ACC112 (cell line): ENCODE data around the gene MTCL1.

Experiments used
- H2AFZ ChIP-seq: fragments of 200-600 bp; sonication (generic); one replicate; pipeline ENCODE4 v1.6.0; 2017; ENCODE audit warnings: antibody characterized with exemption, low read length; ENCODE audit not compliant: unreplicated experiment
- H3K27ac ChIP-seq: fragments of 200-600 bp; sonication (generic); 2 replicates; pipeline ENCODE4 v1.5.1; 2014; ENCODE audit warnings: low read depth, mild to moderate bottlenecking, antibody characterized with exemption, low read length, moderate library complexity
- H3K27me3 ChIP-seq: fragments of 200-600 bp; sonication (generic); 2 replicates; pipeline ENCODE4 v1.6.1; 2014; ENCODE audit warnings: mild to moderate bottlenecking, antibody characterized with exemption, low read length, moderate library complexity, mixed read lengths; ENCODE audit not compliant: insufficient read depth
- H3K36me3 ChIP-seq: fragments of 200-600 bp; sonication (generic); 2 replicates; pipeline ENCODE4 v1.6.1; 2016; ENCODE audit warnings: mild to moderate bottlenecking, antibody characterized with exemption, low read length, moderate library complexity, mixed read lengths; ENCODE audit not compliant: insufficient read depth
- H3K4me1 ChIP-seq: fragments of 200-600 bp; sonication (generic); one replicate; pipeline ENCODE4 v1.6.1; 2016; ENCODE audit warnings: low read length, mixed read lengths; ENCODE audit not compliant: insufficient read depth, unreplicated experiment, control insufficient read depth
- H3K4me3 ChIP-seq: fragments of 200-600 bp; sonication (generic); 2 replicates; pipeline ENCODE4 v1.5.1; 2014; ENCODE audit warnings: mild to moderate bottlenecking, low read depth, low read length
- H3K79me2 ChIP-seq: fragments of 200-600 bp; sonication (generic); one replicate; pipeline ENCODE4 v1.6.0; 2016; ENCODE audit warnings: low read length; ENCODE audit not compliant: control insufficient read depth, unreplicated experiment, insufficient read depth

Gene MTCL1

GRCh38 chr18:8811115-8811514 is 105.8 kb downstream of the MTCL1 start:
- no peaks in the 10 kb centered on the region for H3K79me2 ChIP-seq
- H3K27me3 ChIP-seq, result no peaks in the 10 kb centered on the region
- no peak overlapping the region for H3K4me3 ChIP-seq
- peaks cover 11% of the 10 kb centered on the region; the same call in 1 of the 2 replicates for H3K36me3 ChIP-seq
- H3K4me1 ChIP-seq, result peaks cover 13% of the 10 kb centered on the region
- no peak overlapping the region for H3K27ac ChIP-seq
- H2AFZ ChIP-seq, result no peak overlapping the region

GRCh38 chr18:8812631-8813030 is 107.3 kb downstream of the MTCL1 start:
- H3K27ac ChIP-seq, result no peak overlapping the region
- no peak overlapping the region for H3K4me3 ChIP-seq
- no peaks in the 10 kb centered on the region for H3K79me2 ChIP-seq
- no peak overlapping the region for H2AFZ ChIP-seq
- peaks cover 13% of the 10 kb centered on the region; the same call in 1 of the 2 replicates for H3K36me3 ChIP-seq
- no peaks in the 10 kb centered on the region for H3K27me3 ChIP-seq
- peaks cover 13% of the 10 kb centered on the region for H3K4me1 ChIP-seq

- H3K79me2 ChIP-seq, result no peaks in the 10 kb centered on the region
- H3K36me3 ChIP-seq, result peaks cover 13% of the 10 kb centered on the region; the same call in 1 of the 2 replicates
- peaks cover 13% of the 10 kb centered on the region for H3K4me1 ChIP-seq
- no peak overlapping the region for H3K27ac ChIP-seq
- H3K4me3 ChIP-seq, result no peak overlapping the region
- no peak overlapping the region for H2AFZ ChIP-seq
- no peaks in the 10 kb centered on the region for H3K27me3 ChIP-seq
These were observed 108.3 kb downstream of the MTCL1 start for GRCh38 chr18:8813611-8814010.

GRCh38 chr18:8814206-8814605 is 108.8 kb downstream of the MTCL1 start:
- Histone ChIP-seq H3K27me3 (no peaks in the 10 kb centered on the region), H2AFZ (no peak overlapping the region), H3K4me3 (no peak overlapping the region), H3K4me1 (peaks cover 13% of the 10 kb centered on the region), H3K36me3 (peaks cover 16% of the 10 kb centered on the region; the same call in 1 of the 2 replicates), H3K79me2 (no peaks in the 10 kb centered on the region), H3K27ac (no peak overlapping the region)

- H3K4me3 ChIP-seq, result no peak overlapping the region
- no peaks in the 10 kb centered on the region for H3K79me2 ChIP-seq
- no peak overlapping the region for H3K27ac ChIP-seq
- H3K36me3 ChIP-seq, result peaks cover 23% of the 10 kb centered on the region; the same call in 1 of the 2 replicates
- peaks cover 13% of the 10 kb centered on the region for H3K4me1 ChIP-seq
- H2AFZ ChIP-seq, result no peak overlapping the region
- no peaks in the 10 kb centered on the region for H3K27me3 ChIP-seq
These were observed 110.9 kb downstream of the MTCL1 start for GRCh38 chr18:8816220-8816619.

- Histone ChIP-seq H3K36me3 (peaks cover 23% of the 10 kb centered on the region; the same call in 1 of the 2 replicates), H3K27me3 (no peaks in the 10 kb centered on the region), H2AFZ (no peak overlapping the region), H3K4me1 (peaks cover 13% of the 10 kb centered on the region), H3K4me3 (no peak overlapping the region), H3K27ac (no peak overlapping the region), H3K79me2 (no peaks in the 10 kb centered on the region)
These were observed 111.5 kb downstream of the MTCL1 start for GRCh38 chr18:8816816-8817215.

GRCh38 chr18:8818982-8819381 is 113.6 kb downstream of the MTCL1 start:
- no peaks in the 10 kb centered on the region for H3K27me3 ChIP-seq
- H3K4me3 ChIP-seq, result no peak overlapping the region
- H3K79me2 ChIP-seq, result no peaks in the 10 kb centered on the region
- H3K4me1 ChIP-seq, result peaks cover 6% of the 10 kb centered on the region
- peaks cover 23% of the 10 kb centered on the region; the same call in 1 of the 2 replicates for H3K36me3 ChIP-seq
- no peak overlapping the region for H3K27ac ChIP-seq
- H2AFZ ChIP-seq, result no peak overlapping the region

GRCh38 chr18:8820396-8821082 is 115.2 kb downstream of the MTCL1 start:
- Histone ChIP-seq H3K27me3 (no peaks in the 10 kb centered on the region), H3K36me3 (peaks cover 17% of the 10 kb centered on the region; the same call in 1 of the 2 replicates), H3K79me2 (no peaks in the 10 kb centered on the region), H2AFZ (no peak overlapping the region), H3K4me3 (no peak overlapping the region), H3K27ac (no peak overlapping the region), H3K4me1 (no peaks in the 10 kb centered on the region)

GRCh38 chr18:8821083-8821465 is 115.7 kb downstream of the MTCL1 start:
- Histone ChIP-seq H3K4me1 (no peaks in the 10 kb centered on the region), H3K27me3 (no peaks in the 10 kb centered on the region), H3K36me3 (peaks cover 12% of the 10 kb centered on the region; the same call in 1 of the 2 replicates), H3K27ac (no peak overlapping the region), H2AFZ (no peak overlapping the region), H3K79me2 (no peaks in the 10 kb centered on the region), H3K4me3 (no peak overlapping the region)

GRCh38 chr18:8821531-8821930 is 116.2 kb downstream of the MTCL1 start:
- no peak overlapping the region for H2AFZ ChIP-seq
- no peaks in the 10 kb centered on the region for H3K79me2 ChIP-seq
- no peaks in the 10 kb centered on the region for H3K27me3 ChIP-seq
- no peaks in the 10 kb centered on the region for H3K4me1 ChIP-seq
- peaks cover 10% of the 10 kb centered on the region; the same call in 1 of the 2 replicates for H3K36me3 ChIP-seq
- H3K27ac ChIP-seq, result no peak overlapping the region
- H3K4me3 ChIP-seq, result no peak overlapping the region

- H3K4me3 ChIP-seq, result no peak overlapping the region
- H2AFZ ChIP-seq, result no peak overlapping the region
- H3K4me1 ChIP-seq, result no peaks in the 10 kb centered on the region
- no peak overlapping the region for H3K27ac ChIP-seq
- H3K27me3 ChIP-seq, result no peaks in the 10 kb centered on the region
- H3K79me2 ChIP-seq, result no peaks in the 10 kb centered on the region
- peaks cover 14% of the 10 kb centered on the region; the same call in 1 of the 2 replicates for H3K36me3 ChIP-seq
These were observed 117.3 kb downstream of the MTCL1 start for GRCh38 chr18:8822643-8823042.
